ENCODE data around the gene RASAL3. TPM values are rescaled to one million over a fixed set of nuclear protein-coding genes. Genes with fewer than 3 reads are reported as not detected.

RASAL3 gene
- total RNA-seq, 4 donors from 2014 or later: 2.0 to 6.9 (median 3.6) TPM

DNA sequence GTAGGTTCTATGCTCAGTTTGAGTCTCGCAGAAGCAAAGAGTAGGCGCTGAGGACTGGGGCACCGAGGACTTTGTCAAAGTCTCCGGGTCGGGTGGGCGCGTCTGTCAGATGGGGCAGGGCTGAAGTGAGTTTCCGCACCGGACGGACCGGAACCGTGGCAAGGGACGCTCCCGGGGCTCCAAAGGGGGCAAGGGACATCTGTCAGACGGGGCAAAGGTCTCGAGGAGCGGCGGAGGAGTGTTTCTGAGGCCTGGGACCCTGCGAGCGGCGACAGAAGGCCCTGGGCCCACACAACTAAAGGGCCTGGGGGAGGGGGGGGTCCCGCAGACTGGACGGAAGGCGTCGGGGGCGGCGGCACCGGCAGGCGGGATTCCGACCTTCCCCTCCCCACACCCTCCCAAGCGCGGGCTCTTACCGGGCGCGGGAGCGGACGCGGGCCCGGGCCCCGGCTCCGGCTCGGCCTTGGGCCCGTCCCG lies 32.3 kb downstream of the RASAL3 start:
- no peak for ATAC-seq (ENCODE audit: low FRiP score)
- TF ChIP-seq, protein P1, sequence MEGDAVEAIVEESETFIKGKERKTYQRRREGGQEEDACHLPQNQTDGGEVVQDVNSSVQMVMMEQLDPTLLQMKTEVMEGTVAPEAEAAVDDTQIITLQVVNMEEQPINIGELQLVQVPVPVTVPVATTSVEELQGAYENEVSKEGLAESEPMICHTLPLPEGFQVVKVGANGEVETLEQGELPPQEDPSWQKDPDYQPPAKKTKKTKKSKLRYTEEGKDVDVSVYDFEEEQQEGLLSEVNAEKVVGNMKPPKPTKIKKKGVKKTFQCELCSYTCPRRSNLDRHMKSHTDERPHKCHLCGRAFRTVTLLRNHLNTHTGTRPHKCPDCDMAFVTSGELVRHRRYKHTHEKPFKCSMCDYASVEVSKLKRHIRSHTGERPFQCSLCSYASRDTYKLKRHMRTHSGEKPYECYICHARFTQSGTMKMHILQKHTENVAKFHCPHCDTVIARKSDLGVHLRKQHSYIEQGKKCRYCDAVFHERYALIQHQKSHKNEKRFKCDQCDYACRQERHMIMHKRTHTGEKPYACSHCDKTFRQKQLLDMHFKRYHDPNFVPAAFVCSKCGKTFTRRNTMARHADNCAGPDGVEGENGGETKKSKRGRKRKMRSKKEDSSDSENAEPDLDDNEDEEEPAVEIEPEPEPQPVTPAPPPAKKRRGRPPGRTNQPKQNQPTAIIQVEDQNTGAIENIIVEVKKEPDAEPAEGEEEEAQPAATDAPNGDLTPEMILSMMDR (IDR thresholded peaks at IDR 0.05): no peak
- no peak for DNase-seq (ENCODE audit: low spot score)

DNA sequence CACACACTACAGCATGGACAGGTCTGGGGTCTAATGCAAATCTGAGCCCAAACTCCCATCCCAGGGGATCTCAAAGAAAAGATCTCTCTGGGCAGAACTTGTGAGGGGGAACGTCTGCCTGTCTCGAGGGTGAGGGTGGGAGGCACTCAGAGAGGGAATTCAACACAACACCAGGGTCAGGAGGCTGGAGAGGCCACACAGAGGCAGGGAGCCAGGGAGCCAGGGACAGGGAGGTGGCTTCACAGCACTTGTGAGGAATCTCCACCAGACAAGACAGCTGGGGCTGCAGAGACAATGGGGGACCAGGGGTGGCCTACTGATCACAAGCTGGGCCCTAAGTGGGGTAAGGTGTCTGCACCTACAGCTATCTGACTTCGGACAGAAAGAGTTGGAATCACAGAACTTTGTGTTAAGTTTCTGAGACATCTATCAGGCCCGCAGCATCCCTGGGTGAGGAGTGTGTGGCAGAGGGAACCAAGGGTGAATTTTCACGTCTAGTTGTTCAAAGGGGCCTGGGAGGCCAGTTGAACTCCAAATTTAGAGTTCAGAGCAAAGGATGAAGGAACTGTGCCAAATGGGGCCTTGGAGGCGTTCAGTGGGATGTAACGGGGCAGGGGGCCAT lies 32.8 kb downstream of the RASAL3 start:
- TF ChIP-seq, protein P1 (IDR thresholded peaks at IDR 0.05): no peak
- no peak for DNase-seq (ENCODE audit: low spot score)
- no peak for ATAC-seq (ENCODE audit: low FRiP score)

DNA sequence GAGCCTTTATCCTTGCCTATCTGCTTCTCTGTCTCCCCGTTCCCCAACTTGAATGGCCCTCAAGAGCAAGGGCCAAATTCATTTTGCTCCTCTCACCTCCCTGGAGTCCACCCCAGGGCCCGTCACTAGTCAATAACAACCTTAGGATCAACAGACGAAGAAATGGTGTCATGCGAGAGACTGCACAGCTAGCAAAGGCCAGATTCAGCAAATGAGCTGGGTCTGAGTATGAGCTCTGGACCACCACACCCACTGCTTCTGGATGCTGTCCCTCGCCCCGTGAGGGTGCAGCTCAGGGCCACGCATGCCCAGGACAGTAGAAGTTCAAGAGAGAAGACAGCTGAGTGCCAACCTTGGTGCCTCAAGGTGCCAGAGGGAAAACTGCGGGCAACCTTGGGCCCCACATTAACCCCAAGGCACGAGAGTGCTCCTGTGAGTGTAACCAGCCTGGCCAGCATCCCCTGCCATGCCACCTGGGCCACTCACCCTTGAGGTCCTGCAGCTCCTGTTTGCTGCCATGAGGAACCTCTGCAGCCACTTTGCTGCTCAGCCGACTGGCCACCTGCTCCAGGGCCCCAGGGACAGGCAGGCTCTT lies 33.7 kb downstream of the RASAL3 start:
- TF ChIP-seq, protein P1 (IDR thresholded peaks at IDR 0.05): no peak
- ATAC-seq (ENCODE audit: low FRiP score) (no peak), DNase-seq (ENCODE audit: low spot score) (no peak)

DNA sequence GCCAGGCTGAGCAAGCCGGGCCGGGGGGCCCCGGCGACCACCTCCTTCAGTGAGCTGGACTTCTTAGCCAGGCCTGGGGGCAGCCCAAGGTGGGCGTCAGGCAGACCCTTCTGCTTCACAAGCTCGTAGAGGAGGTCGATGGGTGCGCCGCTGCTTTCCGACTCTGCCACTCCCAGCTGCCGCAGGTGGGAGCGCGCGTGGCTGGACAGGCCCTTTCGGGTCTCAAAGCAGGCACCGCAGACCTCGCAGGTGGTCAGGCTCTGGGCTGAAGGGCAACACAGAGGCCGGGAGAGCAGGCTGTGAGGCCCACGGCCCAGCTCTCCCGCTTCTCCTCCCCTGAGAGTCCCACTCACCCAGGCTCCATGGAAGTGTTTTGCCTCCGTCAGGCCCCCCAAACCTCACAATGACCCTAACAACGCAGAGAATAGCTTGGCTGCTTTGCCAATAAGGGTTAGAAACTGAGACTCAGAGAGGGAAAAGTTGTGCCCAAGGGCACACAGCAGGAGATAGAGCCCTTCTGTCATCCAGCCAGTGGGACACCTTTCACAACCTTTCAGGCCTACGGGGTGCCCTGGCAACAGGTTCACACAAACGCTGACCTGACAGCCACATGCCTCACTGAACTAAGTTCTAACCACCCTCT lies 34.4 kb downstream of the RASAL3 start:
- no peak for DNase-seq (ENCODE audit: low spot score)
- TF ChIP-seq, protein P1 (IDR thresholded peaks at IDR 0.05): no peak
- ATAC-seq (ENCODE audit: low FRiP score): no peak

GRCh38 chr19:15428956-15429824 lies 35.2 kb downstream of the RASAL3 start:
- DNase-seq (ENCODE audit: low spot score) (no peak), ATAC-seq (ENCODE audit: low FRiP score) (no peak)
- TF ChIP-seq, protein P1 (IDR thresholded peaks at IDR 0.05): no peak

DNA sequence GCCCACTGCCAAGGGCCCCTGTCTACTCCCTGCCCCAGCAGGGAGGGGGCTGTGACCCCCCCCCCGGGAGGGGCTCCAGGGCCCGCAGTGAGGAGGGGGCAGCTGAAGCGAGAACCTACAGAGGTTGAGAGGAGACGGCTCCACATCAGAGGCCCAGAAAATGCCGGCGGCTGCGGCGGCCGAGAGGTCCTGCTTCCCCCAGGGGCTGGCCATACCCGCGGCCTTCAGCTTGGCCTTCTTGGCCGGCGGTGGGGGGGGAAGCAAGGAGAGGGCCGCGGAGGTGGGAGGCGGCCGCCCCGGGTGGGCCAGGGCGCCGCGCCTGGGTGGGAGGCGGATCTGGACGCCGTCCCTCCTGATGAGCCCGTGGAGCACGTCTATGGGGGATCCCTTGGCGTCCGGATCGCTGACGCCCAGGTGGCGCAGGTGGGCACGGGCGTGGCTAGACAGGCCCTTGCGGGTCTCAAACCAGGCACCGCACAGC lies 36.3 kb downstream of the RASAL3 start:
- TF ChIP-seq, protein P1 (IDR thresholded peaks at IDR 0.05): no peak
- DNase-seq (ENCODE audit: low spot score) (no peak), ATAC-seq (ENCODE audit: low FRiP score) (no peak)
